Activated T-helper 1 cell treated with anti-CD3 and anti-CD28 coated beads, Interleukin-12 subunit alpha, Interleukin-12 subunit beta, Interleukin-2, Interleukin-4 antibody, amounts not matched to agents 30 ng/mL and 10 ng/mL and 1 ng/mL, durations not matched to agents 14 hours and 24 hours and 36 hours (primary cell): ENCODE data around the gene STK17B. TPM values are rescaled to one million over a fixed set of nuclear protein-coding genes. Genes with fewer than 3 reads are reported as not detected.

ENCODE experiments used
- DNase-seq: peaks from one replicate; pipeline ENCODE4 v3.0.0; 2021; ENCODE audit warnings: low spot score
- H3K27ac Mint-ChIP-seq: one replicate; pipeline ENCODE4 v1.8.0; 2021; ENCODE audit warnings: mild to moderate bottlenecking, mixed read lengths
- H3K27me3 Mint-ChIP-seq: one replicate; pipeline ENCODE4 v1.8.0; 2022; ENCODE audit warnings: mild to moderate bottlenecking, moderate library complexity, mixed read lengths; ENCODE audit not compliant: insufficient read depth
- H3K36me3 Mint-ChIP-seq: one replicate; pipeline ENCODE4 v1.8.0; 2021; ENCODE audit warnings: low read depth, mixed read lengths
- H3K4me1 Mint-ChIP-seq: one replicate; pipeline ENCODE4 v1.8.0; 2021; ENCODE audit warnings: low read depth, mixed read lengths
- H3K4me3 Mint-ChIP-seq: one replicate; pipeline ENCODE4 v1.8.0; 2021; ENCODE audit warnings: mild to moderate bottlenecking, moderate library complexity, mixed read lengths
- H3K9me3 Mint-ChIP-seq: one replicate; pipeline ENCODE4 v1.8.0; 2021; ENCODE audit warnings: mixed read lengths
- intact Hi-C: fragments of 100-400 bp; cut with micrococcal nuclease; formaldehyde crosslinking; loops from one replicate; pipeline ENCODE4 v1.15.1; 2024
- total RNA-seq: library from RNA; stranded (reverse); gene quantifications from 2 replicates; pipeline ENCODE4 v1.2.3, GENCODE V29; 2022

STK17B gene
- total RNA-seq, 1 donor from 2014 or later = 148 TPM

DNA sequence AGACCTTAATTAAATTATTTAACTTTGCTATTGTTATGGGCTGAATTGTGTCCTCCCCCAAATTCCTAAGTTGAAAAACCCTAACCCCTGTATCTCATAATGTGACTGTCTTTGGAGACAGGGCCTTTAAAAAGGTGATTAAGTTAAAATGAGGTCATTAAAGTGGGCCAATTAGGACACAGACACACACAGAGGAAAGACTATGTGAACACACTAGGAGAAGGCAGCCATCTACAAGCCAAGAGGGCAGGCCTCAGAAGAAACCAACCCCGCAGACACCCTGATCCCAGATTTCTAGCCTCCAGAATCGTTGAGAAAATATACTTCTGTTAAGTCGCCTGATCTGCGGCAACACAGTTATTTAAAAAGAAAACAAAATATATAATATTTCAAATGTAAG, 6.4 kb downstream of the STK17B start:
- peak overlapping the region; percentile 90 for H3K27ac Mint-ChIP-seq
- H3K9me3 Mint-ChIP-seq = no peaks in the 10 kb centered on the region
- intact Hi-C loops = loop anchor here (10.0 kb wide), 2 partner anchors 1140 to 1270 kb away; partner anchors contain the start of gene SF3B1
- H3K4me3 Mint-ChIP-seq = peak overlapping the region; percentile 87
- no peak for DNase-seq
- no peaks in the 10 kb centered on the region for H3K27me3 Mint-ChIP-seq
- H3K36me3 Mint-ChIP-seq = peaks cover 72% of the 10 kb centered on the region
- peaks cover 75% of the 10 kb centered on the region for H3K4me1 Mint-ChIP-seq

DNA sequence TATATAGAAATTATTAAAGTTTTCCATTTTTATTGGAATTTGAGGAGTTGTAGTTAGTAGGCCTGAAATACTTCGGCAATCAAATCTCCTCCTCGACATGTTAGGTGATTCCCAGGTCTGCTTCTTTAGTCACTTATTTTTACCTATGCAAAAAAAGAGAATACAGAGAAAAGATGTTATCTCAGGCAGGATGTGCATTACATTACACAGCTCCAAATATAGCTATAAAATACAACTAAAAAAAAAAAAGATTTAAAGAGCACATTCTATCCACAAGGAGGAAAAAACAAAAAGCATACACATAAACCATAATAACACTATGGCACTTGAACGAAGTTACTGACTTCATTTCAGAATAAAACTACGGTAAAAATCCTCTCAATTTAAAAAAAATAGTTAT, 8.1 kb downstream of the STK17B start:
- no peaks in the 10 kb centered on the region for H3K27me3 Mint-ChIP-seq
- intact Hi-C loops = loop anchor here (5.0 to 10.0 kb wide), 4 partner anchors 506 to 1272 kb away; partner anchors contain the start of genes PGAP1, SF3B1 and SLC39A10
- peaks cover 68% of the 10 kb centered on the region for H3K36me3 Mint-ChIP-seq
- no peak for DNase-seq
- peak overlapping the region; percentile 93 for H3K27ac Mint-ChIP-seq
- no peaks in the 10 kb centered on the region for H3K9me3 Mint-ChIP-seq
- peak overlapping the region; percentile 82 for H3K4me3 Mint-ChIP-seq
- H3K4me1 Mint-ChIP-seq = peaks cover 87% of the 10 kb centered on the region

DNA sequence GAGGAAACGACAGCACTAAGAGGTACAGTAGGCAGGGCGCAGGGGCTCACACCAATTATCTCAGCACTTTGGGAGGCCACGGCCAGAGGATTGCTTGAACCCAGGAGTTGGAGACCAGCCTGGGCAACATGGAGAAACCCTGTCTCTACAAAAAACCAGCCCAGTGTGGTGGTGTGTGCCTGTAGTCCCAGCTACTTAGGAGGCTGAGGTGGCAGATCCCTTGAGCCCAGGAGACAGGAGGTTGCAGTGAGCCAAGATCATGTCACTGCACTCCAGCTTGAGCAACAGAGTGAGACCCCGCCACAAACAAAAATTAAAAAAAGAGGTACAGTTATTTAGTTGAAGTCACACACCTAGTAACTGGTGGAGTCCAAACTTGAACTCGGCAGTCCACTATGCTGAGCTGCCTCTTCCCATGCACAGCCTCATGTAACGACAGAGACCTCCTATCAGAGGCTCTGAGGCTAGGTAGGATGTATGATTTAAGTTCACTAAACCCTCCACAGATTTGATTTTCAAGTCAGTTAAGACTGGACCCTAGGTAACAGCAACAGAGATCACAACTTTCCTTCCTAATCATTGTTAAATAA, 8.7 kb downstream of the STK17B start:
- Mint-ChIP-seq H3K4me1 (peaks cover 87% of the 10 kb centered on the region), H3K4me3 (peak overlapping the region; percentile 82), H3K36me3 (peaks cover 66% of the 10 kb centered on the region), H3K27me3 (no peaks in the 10 kb centered on the region), H3K27ac (peak overlapping the region; percentile 93), H3K9me3 (no peaks in the 10 kb centered on the region)
- DNase-seq = no peak
- intact Hi-C loops = loop anchor here (5.0 to 10.0 kb wide), 4 partner anchors 505 to 1272 kb away; partner anchors contain the start of genes PGAP1, SF3B1 and SLC39A10

DNA sequence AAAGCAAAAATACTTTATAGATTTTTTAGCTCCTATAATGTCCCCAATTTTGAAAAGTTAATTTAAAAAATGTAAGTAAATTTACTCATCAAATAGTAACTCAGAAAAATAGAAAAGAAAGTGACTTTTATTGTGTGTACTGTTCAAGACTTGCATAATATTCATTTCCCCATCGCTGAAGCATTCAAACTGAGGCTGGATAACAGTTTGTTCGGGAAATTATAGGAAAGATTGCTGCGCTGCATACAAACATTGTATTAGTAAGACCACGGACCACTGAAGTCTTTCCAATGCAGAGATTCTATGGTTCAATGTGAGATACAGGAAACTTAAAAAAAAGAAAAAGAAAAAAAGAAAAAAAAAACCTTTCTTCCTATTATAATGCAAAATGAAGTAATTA, 10.4 kb downstream of the STK17B start:
- Mint-ChIP-seq H3K27me3 (no peaks in the 10 kb centered on the region), H3K4me3 (peak overlapping the region; percentile 82), H3K4me1 (peaks cover 91% of the 10 kb centered on the region), H3K9me3 (no peaks in the 10 kb centered on the region), H3K36me3 (peaks cover 65% of the 10 kb centered on the region), H3K27ac (peak overlapping the region; percentile 93)
- DNase-seq = no peak
- intact Hi-C loops = loop anchor here (1.0 to 10.0 kb wide), 9 partner anchors 10 to 1274 kb away; partner anchors contain the start of genes PGAP1, SF3B1, SLC39A10 and STK17B

DNA sequence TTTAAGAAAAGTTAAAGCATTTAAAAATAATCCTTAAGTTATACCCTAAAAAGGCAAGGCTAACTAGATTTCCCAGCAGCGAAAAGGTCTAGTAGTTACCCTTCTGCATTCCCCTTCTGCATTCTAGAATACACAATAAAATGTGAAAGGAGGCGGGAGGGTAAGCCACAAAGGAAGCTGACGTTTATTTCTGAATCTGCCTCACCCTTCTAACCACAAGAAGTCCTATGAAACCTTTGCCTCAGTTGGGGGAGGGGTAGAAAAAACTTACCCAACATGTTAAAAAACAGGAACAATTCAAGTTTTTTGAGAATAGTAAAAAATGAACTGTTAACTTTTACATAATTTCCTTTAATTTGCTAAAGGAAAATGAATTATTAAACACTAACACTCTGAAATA, 11.3 kb downstream of the STK17B start:
- Mint-ChIP-seq H3K4me1 (peaks cover 91% of the 10 kb centered on the region), H3K9me3 (no peaks in the 10 kb centered on the region), H3K36me3 (peaks cover 63% of the 10 kb centered on the region), H3K27me3 (no peaks in the 10 kb centered on the region), H3K4me3 (peak overlapping the region; percentile 76), H3K27ac (peak overlapping the region; percentile 93)
- DNase-seq = peak; percentile 74
- intact Hi-C loops = loop anchor here (1.0 to 10.0 kb wide), 9 partner anchors 11 to 1275 kb away; partner anchors contain the start of genes PGAP1, SF3B1, SLC39A10 and STK17B

DNA sequence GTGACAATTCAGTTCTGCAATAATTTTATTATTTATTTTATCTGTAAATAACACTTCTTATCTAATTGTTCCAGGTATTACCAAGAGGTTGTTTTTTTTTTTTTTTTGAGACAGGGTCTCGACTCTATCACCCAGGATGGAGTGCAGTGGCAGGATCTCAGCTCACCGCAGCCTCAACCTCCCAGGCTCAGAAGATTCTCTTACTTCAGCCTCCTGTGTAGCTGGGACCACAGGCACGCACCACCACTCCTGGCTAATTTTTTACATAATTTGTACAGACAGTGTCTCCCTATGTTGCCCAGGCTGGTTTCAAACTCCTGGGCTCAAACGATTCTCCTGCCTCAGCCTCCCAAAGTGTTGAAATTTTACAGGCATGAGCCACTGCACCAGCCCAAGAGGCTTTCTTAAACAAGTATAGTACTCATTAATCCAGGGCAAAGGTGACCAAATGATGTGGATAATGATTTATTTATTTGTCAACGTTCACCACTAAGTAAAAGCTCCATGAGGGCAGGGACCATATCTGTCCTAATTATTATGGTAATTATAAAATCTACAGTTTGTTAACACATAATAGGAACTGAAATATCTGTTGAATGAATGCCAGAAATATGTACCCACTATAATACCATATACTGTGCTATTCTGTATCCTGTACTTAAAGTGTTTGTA, 12.0 kb downstream of the STK17B start:
- no peaks in the 10 kb centered on the region for H3K27me3 Mint-ChIP-seq
- H3K36me3 Mint-ChIP-seq = peaks cover 63% of the 10 kb centered on the region
- H3K9me3 Mint-ChIP-seq = no peaks in the 10 kb centered on the region
- H3K4me3 Mint-ChIP-seq = peak overlapping the region; percentile 84
- intact Hi-C loops = no loop called here
- H3K27ac Mint-ChIP-seq = peak overlapping the region; percentile 98
- no peak for DNase-seq
- peaks cover 91% of the 10 kb centered on the region for H3K4me1 Mint-ChIP-seq

DNA sequence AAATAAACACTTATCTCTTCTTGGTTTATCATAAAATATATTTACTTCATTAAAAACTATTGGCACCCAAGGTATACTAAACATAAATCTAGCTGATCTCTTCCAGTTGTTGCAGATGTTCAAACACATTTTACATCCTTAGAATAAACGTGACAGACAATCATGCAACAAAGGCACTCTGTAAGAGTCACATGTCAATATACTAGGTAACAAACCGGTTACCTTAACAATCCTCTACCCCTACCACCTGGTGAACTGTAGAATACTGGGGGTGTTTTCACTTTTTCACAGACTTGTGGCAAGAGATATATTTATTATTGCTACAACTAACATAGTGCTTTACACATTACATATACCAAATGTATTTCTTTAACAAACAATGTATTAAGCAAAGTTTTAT, 15.8 kb downstream of the STK17B start:
- H3K9me3 Mint-ChIP-seq = no peaks in the 10 kb centered on the region
- DNase-seq = no peak
- H3K36me3 Mint-ChIP-seq = peaks cover 64% of the 10 kb centered on the region
- H3K4me1 Mint-ChIP-seq = peaks cover 93% of the 10 kb centered on the region
- peak overlapping the region; percentile 29 for H3K27ac Mint-ChIP-seq
- no peaks in the 10 kb centered on the region for H3K27me3 Mint-ChIP-seq
- H3K4me3 Mint-ChIP-seq = peak overlapping the region; percentile 47
- intact Hi-C loops = no loop called here

DNA sequence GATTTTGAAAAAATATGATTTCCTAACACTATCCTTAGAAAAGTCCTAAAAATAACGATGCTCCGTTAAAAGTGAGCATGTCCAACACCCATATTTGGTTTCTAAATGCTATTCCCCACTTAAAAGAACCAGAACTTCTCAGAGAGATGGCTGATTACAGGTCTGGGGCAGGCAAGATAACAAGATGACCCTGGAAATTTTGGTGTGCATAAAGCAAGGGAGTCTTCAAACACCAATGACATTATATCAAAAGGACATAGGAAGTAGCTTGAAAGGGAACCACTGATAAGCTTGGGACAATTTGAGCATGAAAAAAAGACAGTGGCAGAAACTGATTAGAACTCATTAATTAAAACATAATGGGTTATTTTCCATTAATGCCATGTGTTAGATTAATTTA, 17.9 kb downstream of the STK17B start:
- Mint-ChIP-seq H3K4me1 (peaks cover 98% of the 10 kb centered on the region), H3K27ac (peak overlapping the region; percentile 68), H3K27me3 (no peaks in the 10 kb centered on the region), H3K9me3 (no peaks in the 10 kb centered on the region), H3K4me3 (peak overlapping the region; percentile 35), H3K36me3 (peaks cover 69% of the 10 kb centered on the region)
- DNase-seq = no peak
- intact Hi-C loops = no loop called here

DNA sequence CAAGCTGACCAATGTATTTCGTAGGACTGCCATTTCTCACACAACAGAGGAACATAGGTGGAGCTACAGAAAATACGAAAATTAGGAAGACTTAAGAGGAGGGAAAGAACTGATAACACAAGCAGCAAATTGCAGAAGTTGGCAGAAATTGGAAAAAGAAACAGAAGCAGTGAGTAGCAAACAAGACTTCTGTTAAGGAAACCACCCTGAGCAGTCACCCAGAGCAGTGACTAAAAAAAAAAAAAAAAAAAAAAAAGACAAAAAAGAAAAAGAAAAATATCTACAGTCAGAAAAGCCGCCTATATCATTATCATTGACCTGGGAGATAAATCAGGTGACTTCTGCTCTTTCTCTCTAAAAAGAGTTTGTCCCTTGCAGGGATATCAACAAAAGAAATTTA, 21.4 kb downstream of the STK17B start:
- Mint-ChIP-seq H3K4me1 (peaks cover 91% of the 10 kb centered on the region), H3K4me3 (peak overlapping the region; percentile 65), H3K9me3 (no peaks in the 10 kb centered on the region), H3K27me3 (no peaks in the 10 kb centered on the region), H3K36me3 (peaks cover 69% of the 10 kb centered on the region), H3K27ac (peak overlapping the region; percentile 77)
- DNase-seq = no peak
- intact Hi-C loops = loop anchor here (1.0 to 10.0 kb wide), 2 partner anchors 8 to 835 kb away; no protein-coding TSS in a partner anchor

DNA sequence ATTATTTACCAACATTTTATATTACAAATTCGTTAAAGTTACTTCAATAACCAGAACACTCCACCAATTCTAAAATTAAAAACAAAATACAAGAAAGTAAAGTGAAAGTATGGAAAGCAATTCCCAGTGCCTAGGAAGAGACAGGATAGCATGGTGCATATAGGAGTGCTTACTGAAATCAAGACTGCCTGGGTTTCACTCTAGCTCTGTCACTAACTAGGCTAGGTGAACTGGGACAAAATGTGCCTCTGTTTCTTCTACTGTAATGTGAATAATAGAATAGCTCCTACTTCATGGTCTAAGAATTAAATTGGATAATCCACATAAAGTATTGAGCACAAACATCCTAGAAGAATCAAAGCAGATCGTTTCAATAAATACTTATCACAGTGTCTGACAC, 22.6 kb downstream of the STK17B start:
- intact Hi-C loops = loop anchor here (1.0 to 10.0 kb wide), 2 partner anchors 11 to 836 kb away; no protein-coding TSS in a partner anchor
- Mint-ChIP-seq H3K4me3 (peak overlapping the region; percentile 1), H3K4me1 (peaks cover 88% of the 10 kb centered on the region), H3K27me3 (no peaks in the 10 kb centered on the region), H3K36me3 (peaks cover 65% of the 10 kb centered on the region), H3K9me3 (no peaks in the 10 kb centered on the region), H3K27ac (peak overlapping the region; percentile 77)
- DNase-seq = no peak

DNA sequence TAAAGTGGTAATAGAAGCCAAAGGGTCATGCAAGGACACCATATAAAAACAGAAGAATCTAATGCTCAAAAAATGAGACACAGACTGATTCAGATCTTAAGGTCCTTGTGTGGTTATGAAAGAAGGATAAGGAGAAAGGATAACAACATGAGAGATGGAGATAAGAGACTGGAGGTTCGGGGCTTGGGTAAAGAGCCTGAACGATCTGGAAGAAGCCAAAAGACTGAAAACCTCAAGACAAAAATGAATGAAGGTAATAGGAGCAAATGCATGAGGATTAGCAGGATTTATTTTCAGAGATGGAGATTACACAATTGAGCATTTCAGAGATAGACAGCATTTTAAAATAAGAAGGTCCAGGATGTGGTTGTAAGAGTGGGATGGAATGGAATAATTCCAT, 26.1 kb downstream of the STK17B start:
- Mint-ChIP-seq H3K27ac (peak overlapping the region; percentile 77), H3K4me1 (peaks cover 70% of the 10 kb centered on the region), H3K36me3 (peaks cover 68% of the 10 kb centered on the region), H3K27me3 (no peaks in the 10 kb centered on the region), H3K9me3 (no peaks in the 10 kb centered on the region), H3K4me3 (peak overlapping the region; percentile 16)
- DNase-seq = no peak
- intact Hi-C loops = loop anchor here (2.0 to 10.0 kb wide), 2 partner anchors 132 to 840 kb away; no protein-coding TSS in a partner anchor

DNA sequence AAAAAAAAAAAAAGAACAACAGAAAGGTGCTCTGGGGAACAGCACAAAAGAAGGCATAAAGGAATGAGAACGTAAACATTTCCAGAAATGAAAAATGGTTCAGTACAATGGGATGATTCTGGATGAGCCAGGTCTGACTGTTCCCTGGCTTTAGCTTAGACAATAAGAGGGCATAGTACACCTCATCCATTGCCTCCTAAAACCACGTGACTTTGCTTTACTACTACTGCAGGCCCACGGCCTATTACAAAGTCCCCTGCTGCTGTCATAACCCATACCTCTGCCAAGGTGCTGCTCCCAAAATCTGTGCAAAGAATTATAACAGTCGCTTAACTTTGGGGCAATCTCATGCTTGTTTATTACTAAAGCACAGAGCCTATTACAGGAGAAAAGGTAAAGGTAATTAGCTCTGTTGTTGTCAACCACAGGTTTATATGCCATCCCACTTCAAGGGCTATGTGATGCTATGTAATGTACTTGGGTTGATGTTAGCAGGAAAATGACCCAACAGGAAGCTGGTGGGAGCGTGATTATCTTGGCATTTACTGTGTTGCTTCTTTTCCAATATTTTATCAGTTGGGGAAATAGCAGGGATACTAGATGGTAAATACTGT, 26.8 kb downstream of the STK17B start:
- no peak for DNase-seq
- Mint-ChIP-seq H3K9me3 (no peaks in the 10 kb centered on the region), H3K4me1 (peaks cover 67% of the 10 kb centered on the region), H3K27ac (peak overlapping the region; percentile 77), H3K4me3 (peak overlapping the region; percentile 22), H3K27me3 (no peaks in the 10 kb centered on the region), H3K36me3 (peaks cover 69% of the 10 kb centered on the region)
- intact Hi-C loops = loop anchor here (2.0 to 10.0 kb wide), 2 partner anchors 132 to 840 kb away; no protein-coding TSS in a partner anchor
